Mucosa of gallbladder (tissue), 1 donor: Measurements from ENCODE around the gene RBBP5. TPM values are rescaled to one million over a fixed set of nuclear protein-coding genes. Genes with fewer than 3 reads are reported as not detected.
A peak's percentile ranks its signal among the peaks of the same experiment; 100 is the strongest.

Source experiments
- DNase-seq: peaks from one replicate; pipeline ENCODE4 v3.0.0-alpha.2; 2020; ENCODE audit warnings: low spot score
- total RNA-seq: library from RNA; stranded (reverse); gene quantifications from one replicate; pipeline ENCODE4 v1.2.1, GENCODE V29; 2021
- donor health status: DM: no; HTN: no; CAD: no.

The RBBP5 gene
- total RNA-seq, 1 donor from 2014 or later: 16.9 TPM

- DNase-seq: no peak
Measured at GRCh38 chr1:205057808-205058575, 63.8 kb downstream of the RBBP5 start.

DNA sequence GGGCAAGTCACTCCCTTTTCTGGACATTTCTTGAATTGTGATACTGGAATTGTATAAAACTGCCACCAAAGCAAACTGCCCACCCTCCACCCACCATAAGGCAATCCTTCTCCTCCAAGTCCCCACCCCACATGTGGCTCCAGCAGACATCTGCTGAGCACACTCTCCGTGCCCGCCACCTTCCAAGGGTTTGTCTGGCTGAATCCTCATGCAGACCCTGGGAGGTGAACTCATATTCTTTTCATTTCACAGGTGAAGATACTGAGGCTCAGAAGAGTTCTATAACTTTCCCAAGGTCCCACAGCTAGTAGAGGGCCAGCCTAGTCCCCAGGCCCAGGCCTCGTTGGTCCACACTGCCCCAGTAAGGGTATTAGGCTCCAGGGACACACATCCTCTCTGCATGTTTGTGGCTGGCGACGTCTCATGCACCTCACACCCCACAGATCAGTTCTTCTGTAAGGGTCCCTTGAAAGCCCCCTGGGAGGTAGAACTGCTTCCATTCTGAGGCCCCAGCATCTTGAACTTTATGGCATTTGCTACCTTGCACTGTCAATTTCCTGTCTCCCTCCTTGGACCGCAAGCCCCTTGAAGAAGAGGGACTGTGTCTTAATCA lies 64.7 kb downstream of the RBBP5 start:
- no peak for DNase-seq

DNA sequence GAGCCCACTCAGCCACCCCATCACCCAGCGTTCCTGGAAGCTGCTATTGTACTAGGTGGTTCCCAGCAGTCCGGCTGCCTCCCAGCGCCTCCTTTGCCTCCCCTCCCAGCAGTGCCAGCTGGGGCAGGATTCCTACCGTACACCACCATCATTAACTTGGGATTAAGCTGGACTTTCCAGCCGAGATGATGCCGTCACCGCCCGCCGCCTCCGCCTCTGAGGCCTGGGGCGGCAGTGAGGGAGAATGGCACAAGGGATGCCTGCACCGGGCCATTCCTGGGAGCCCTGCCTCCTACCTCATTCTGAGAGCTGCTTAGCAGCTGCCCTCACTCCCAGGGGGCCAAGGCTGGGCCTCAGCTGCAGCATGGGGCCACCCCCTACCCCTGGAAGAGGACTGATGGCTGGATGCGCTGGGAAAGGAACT lies 65.6 kb downstream of the RBBP5 start:
- DNase-seq: no peak

DNA sequence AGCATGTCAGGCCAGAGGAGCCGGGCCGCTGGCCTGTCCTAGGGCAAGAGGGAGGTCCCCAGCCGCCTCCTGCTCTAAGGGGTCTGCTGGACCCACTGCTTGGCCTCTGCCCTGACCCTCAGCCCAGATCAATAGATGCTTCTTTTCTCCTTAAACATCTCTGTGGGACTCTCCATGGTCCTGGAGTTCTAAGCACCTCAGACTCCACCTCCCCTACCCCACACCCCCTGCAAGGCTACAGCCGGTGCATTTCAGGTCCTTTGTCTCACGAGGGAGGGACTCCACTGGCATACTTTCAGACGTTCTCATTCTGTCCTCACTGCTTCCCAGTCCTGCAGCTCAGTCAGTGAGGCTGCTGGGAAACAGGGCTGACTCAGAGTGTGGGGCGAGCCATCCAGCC lies 67.8 kb downstream of the RBBP5 start:
- DNase-seq: no peak

DNA sequence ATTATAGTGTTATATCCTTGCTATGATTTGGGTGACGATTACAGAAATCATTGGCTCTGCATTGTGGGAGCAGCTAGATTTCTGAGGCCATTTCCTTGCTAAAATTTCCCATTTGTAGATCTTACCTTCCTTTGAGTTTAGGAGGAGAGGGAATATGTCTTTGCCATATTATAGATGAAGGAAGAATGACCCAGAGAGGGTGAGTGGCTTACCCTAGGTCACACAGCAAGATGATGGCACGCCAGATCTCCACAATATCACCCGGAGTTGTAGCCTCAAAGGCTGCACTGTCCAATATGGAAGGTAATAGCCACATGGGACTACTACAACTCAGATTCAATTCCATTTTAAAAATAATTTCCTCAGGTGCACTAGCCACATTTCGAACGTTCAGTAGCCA lies 68.5 kb downstream of the RBBP5 start:
- DNase-seq: no peak

DNA sequence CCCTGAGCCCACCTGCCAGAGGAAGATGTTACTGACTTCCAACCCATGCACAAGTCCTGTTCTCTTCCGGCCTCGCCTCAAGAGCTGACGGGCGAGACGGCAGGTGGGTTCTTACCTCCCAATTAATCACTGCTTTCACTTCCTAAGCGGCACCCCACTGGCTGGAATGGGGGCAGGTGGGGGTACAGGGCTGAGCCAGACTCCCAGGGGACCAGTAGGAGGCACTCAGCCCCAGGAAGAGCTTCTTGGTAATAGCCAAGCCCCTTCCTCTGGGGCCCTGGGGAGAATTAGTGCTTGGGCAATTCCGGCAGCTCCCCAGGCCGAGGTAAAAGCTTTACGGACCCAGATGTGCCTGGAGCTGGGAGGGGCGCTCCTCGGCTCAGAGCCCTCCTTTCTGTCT lies 69.1 kb downstream of the RBBP5 start:
- DNase-seq: no peak

DNA sequence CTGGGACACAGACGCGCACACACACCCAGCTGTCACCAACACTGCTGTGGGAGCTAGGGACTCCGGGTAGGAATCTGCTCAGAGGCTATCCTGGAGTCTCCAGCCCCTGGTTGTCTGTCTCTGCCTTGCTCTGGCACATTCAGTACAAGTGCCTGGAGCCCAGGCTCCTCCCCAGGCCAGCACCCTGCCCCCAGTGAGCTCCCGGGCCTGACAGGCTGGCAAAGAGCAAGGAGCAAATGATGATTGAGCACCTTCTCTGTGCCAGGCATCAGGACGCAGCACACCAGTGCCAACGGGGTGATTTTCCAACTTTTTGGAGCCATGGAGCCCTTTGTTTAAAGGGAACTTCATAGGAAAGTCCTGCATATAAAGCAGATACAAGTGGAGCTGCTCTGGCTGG lies 72.3 kb downstream of the RBBP5 start:
- DNase-seq: no peak

DNA sequence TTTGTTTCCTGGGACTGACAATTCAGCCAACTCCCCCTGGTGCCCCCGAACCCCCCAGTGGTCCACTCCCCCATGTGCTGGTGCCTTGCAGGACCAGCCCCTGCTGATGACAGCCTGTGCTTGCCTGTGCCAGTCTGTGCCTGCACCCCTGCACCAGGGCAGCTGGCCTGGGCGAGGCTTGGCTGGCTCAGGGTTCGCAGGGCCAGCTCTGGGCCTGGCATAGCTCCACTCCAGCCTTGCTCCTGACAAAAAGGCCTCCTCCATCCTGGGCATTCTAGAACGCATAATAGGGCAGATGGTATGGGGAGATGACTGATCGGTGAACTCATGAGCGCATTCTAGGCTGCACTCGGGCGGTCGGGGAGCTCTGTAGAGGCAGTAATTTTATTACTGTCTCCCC lies 73.4 kb downstream of the RBBP5 start:
- no peak for DNase-seq

DNA sequence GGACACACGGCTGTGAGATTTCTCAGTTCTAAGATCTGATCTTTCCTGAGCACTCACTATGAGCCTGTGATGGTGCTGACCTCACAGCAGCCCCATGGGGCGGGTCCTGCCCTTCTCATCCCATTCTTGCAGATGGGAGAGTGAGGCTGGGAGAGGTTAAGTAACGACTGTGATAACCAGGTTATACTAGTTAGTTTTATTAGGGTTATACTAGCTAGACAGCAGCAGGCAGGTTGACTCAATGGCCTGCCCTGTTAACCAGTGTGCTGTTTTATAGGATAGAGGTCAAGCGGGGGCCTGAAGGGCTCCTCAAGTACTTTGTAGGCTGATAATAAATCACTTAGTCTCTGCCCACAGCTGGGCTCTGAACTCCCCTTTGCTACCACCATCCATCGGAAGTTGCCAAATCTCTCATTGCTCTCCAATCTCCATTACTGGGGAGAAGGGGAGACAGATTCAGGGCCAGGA lies 74.0 kb downstream of the RBBP5 start:
- no peak for DNase-seq

GRCh38 chr1:205046870-205047269 lies 74.9 kb downstream of the RBBP5 start:
- DNase-seq: no peak

- DNase-seq: no peak
Measured at GRCh38 chr1:205045146-205045545, 76.6 kb downstream of the RBBP5 start.

GRCh38 chr1:205044741-205045140 lies 77.0 kb downstream of the RBBP5 start:
- no peak for DNase-seq

- no peak for DNase-seq
Measured at GRCh38 chr1:205043866-205044265, 77.9 kb downstream of the RBBP5 start.

DNA sequence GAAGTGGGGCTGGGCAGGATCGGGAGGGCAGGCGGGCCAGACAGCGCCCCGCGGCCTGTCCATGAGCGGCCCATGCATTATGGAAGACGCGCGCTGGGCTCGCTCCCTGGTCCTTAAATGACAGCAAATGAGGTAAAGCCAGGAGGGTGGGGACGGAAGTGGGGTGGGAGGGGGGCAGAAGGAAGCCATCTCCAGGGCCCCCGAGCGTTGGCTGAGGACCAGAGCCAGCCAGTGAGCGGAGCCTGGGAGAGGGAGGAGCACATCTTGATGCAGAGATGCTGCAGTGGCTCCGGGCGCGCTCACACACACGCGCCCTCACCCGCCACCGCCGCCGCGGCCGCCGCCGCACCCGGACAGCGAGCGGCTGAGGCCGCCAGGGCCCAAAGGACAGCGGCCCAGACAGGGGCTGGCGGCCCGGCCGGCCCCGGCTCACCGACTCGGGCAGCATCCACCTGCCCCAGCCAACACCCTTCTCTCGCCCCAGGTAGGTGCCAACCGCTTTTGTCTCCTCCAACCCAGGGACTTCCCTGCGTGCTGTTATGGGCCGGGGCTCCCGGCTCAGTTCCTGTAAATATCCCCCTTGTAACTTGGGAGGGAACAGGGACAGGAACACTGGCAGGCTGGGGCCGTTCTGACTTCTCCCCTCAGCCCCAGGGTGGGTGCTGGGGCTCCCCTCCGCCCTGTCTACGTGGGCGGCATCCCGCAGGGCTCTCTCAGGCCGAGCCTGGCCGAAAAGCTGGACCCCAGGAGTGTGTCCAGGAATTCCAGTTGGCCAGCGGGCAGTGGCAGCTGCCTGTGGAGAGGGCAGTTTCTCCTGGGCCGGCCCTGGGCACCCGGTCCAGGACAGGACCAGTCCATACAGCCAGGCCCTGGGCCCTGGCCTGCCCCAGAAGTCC lies 78.6 kb downstream of the RBBP5 start, which contains the start of gene CNTN2:
Gene CNTN2, plus strand, starts transcription at position 302 of the 896 bp plus-strand sequence. CDS start 9,974 bp downstream, outside the sequence.
- DNase-seq: no peak

GRCh38 chr1:205041998-205042910 lies 79.5 kb downstream of the RBBP5 start:
- no peak for DNase-seq

GRCh38 chr1:205041001-205041715 lies 80.6 kb downstream of the RBBP5 start:
- no peak for DNase-seq

- DNase-seq: no peak
Measured at GRCh38 chr1:205038132-205038786, 83.5 kb downstream of the RBBP5 start.

- DNase-seq: peak; percentile 46
Measured at GRCh38 chr1:205037539-205037938, 84.2 kb downstream of the RBBP5 start.
